HepG2 (cell line): Measurements from ENCODE around the gene RILPL1. TPM values are rescaled to one million over a fixed set of nuclear protein-coding genes. Genes with fewer than 3 reads are reported as not detected.

Source experiments
- FOXA1 ChIP-seq, 2 experiments: fragments of 450-650 bp in 1 of 2; sonication (generic) in 1 of 2; formaldehyde crosslinking in 1 of 2; IDR thresholded peaks; 2 replicates each; pipeline versions ENCODE4 v1.4.0 to v1.6.1; 2016 to 2020; ENCODE audit warnings: missing genetic modification reagents in 1 of 2
- NR2C2 ChIP-seq: sonication (generic); formaldehyde crosslinking; IDR thresholded peaks from 2 replicates; pipeline ENCODE4 v1.4.0; 2020; ENCODE audit warnings: missing genetic modification reagents, mild to moderate bottlenecking, moderate library complexity, borderline replicate concordance
- NR2F1 ChIP-seq, 2 experiments: fragments of 450-650 bp in 1 of 2; formaldehyde crosslinking in 1 of 2; IDR thresholded peaks; 2 replicates each; pipeline versions ENCODE4 v1.5.0 to v1.6.1; 2016 to 2020; ENCODE audit warnings: mild to moderate bottlenecking in 1 of 2, missing compliant biosample characterization in 1 of 2, missing genetic modification reagents in 1 of 2, moderate library complexity in 1 of 2
- TIGD3 ChIP-seq: sonication (generic); formaldehyde crosslinking; IDR thresholded peaks from 2 replicates; pipeline ENCODE4 v1.5.1; 2020; ENCODE audit warnings: mild to moderate bottlenecking, missing genetic modification reagents, borderline replicate concordance
- ZNF33B ChIP-seq: sonication (generic); formaldehyde crosslinking; IDR thresholded peaks from 2 replicates; pipeline ENCODE4 v1.5.1; 2020; ENCODE audit warnings: mild to moderate bottlenecking, missing genetic modification reagents
- polyA plus RNA-seq, 8 experiments: library from polyadenylated mRNA; depleted of rRNA in 3 of 8; stranded (reverse) in 7 of 8; unstranded in 1 of 8; fragments of >200 nt; fragmentation: Illumina TruSeq in 4 of 8; extraction: Trizol in 4 of 8; gene quantifications; 2 replicates each; pipeline versions ENCODE4 v1.2.1 to v1.2.3, GENCODE V29; 2011 to 2016; ENCODE audit warnings: low read depth in 4 of 8, missing spikeins in 1 of 8, mixed read lengths in 1 of 8; ENCODE audit not compliant: insufficient read depth in 1 of 8
- total RNA-seq, 5 experiments: library from RNA; depleted of rRNA; stranded (reverse); fragments of >200 nt; fragmentation: Illumina TruSeq; extraction: Trizol; gene quantifications; 2 replicates each; pipeline ENCODE4 v1.2.3, GENCODE V29; 2016; ENCODE audit warnings: low read depth in 1 of 5
- TF ChIP-seq, protein P1 (sequence below): sonication (generic); formaldehyde crosslinking; IDR thresholded peaks from 2 replicates; pipeline ENCODE4 v1.4.0; 2020; ENCODE audit warnings: mild to moderate bottlenecking, missing genetic modification reagents
- TF ChIP-seq, protein P2 (sequence below): sonication (generic); formaldehyde crosslinking; conservative IDR thresholded peaks from 2 replicates; pipeline ENCODE4 v1.8.1; 2023; ENCODE audit warnings: missing genetic modification reagents
- TF ChIP-seq, protein P3 (sequence below): sonication (generic); formaldehyde crosslinking; IDR thresholded peaks from 2 replicates; pipeline ENCODE4 v1.8.1; 2023; ENCODE audit warnings: mild to moderate bottlenecking, missing genetic modification reagents
- TF ChIP-seq, protein P4 (sequence below): fragments of 450-650 bp; IDR thresholded peaks from 2 replicates; pipeline ENCODE4 v1.6.1; 2016
- TF ChIP-seq, protein P5 (sequence below): sonication (generic); formaldehyde crosslinking; conservative IDR thresholded peaks from 2 replicates; pipeline ENCODE4 v1.8.0; 2022; ENCODE audit warnings: low read depth, missing genetic modification reagents

RILPL1 gene
- total and polyA plus RNA-seq, 2 of the 13 experiments (the other 11 are each of a cell fraction or from before 2014, with no cell fraction given): 5.8 to 28.4 TPM

GRCh38 chr12:123449249-123449733, 84.2 kb downstream of the RILPL1 start (continued):
- TF ChIP-seq, protein P1, sequence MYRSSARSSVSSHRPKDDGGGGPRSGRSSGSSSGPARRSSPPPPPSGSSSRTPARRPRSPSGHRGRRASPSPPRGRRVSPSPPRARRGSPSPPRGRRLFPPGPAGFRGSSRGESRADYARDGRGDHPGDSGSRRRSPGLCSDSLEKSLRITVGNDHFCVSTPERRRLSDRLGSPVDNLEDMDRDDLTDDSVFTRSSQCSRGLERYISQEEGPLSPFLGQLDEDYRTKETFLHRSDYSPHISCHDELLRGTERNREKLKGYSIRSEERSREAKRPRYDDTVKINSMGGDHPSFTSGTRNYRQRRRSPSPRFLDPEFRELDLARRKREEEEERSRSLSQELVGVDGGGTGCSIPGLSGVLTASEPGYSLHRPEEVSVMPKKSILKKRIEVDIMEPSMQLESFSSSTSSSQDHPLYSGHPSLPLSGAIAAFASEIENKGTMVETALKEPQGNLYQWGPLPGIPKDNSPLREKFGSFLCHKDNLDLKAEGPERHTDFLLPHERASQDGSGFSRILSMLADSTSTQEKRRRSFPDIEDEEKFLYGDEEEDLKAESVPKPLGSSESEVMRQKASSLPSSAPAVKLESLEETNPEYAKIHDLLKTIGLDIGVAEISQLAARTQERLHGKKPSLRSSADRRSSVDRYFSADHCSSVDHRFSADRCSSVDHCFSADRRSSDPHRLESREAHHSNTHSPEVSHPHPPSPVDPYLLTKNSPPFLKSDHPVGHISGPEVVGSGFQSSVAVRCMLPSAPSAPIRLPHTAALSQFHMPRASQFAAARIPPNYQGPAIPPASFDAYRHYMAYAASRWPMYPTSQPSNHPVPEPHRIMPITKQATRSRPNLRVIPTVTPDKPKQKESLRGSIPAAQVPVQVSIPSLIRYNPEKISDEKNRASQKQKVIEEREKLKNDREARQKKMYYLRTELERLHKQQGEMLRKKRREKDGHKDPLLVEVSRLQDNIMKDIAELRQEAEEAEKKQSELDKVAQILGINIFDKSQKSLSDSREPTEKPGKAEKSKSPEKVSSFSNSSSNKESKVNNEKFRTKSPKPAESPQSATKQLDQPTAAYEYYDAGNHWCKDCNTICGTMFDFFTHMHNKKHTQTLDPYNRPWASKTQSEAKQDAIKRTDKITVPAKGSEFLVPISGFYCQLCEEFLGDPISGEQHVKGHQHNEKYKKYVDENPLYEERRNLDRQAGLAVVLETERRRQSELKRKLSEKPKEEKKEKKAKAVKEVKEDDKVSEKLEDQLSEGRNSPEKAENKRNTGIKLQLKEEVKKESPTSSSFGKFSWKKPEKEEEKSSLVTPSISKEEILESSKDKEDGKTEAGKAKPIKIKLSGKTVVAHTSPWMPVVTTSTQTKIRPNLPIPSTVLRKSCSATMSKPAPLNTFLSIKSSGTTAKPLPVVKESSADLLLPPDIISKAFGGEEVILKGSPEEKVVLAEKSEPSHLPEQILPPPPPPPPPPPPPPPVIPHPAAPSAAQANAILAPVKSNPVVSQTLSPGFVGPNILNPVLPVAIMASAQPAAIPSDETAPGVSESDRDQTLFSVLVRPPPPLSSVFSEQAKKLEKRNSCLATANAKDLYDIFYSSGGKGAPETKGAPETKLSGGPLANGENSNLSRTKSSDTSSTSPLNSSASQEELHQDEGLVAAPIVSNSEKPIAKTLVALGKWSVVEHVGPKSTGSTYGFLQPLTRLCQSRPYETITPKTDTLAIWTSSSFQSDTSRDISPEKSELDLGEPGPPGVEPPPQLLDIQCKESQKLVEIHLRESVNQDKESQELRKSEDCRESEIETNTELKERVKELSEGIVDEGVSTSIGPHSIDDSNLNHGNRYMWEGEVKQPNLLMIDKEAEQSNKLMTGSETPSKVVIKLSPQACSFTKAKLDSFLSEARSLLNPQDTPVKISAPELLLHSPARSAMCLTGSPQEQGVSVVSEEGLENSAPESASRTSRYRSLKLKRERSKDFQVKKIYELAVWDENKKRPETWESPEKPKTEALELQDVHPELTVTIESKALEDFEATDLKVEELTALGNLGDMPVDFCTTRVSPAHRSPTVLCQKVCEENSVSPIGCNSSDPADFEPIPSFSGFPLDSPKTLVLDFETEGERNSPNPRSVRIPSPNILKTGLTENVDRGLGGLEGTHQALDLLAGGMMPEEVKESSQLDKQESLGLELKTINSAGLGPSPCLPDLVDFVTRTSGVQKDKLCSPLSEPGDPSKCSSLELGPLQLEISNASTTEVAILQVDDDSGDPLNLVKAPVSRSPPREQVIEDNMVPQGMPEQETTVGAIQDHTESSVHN (CRISPR knock-in tag): no peak
- TF ChIP-seq, protein P2, sequence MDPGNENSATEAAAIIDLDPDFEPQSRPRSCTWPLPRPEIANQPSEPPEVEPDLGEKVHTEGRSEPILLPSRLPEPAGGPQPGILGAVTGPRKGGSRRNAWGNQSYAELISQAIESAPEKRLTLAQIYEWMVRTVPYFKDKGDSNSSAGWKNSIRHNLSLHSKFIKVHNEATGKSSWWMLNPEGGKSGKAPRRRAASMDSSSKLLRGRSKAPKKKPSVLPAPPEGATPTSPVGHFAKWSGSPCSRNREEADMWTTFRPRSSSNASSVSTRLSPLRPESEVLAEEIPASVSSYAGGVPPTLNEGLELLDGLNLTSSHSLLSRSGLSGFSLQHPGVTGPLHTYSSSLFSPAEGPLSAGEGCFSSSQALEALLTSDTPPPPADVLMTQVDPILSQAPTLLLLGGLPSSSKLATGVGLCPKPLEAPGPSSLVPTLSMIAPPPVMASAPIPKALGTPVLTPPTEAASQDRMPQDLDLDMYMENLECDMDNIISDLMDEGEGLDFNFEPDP (CRISPR knock-in tag): no peak
- TF ChIP-seq TIGD3 (CRISPR knock-in tag) (no peak), ZNF33B (CRISPR knock-in tag) (0 out of 2 replicates have a peak, but pooled peaks have one; percentile 57), NR2F1 (CRISPR knock-in tag; IDR thresholded peaks at IDR 0.05) (peak; percentile 38 to 65; a peak in 3 of 4 replicates), FOXA1 (IDR thresholded peaks at IDR 0.05) (no peak), FOXA1 (CRISPR knock-in tag; IDR thresholded peaks at IDR 0.05) (no peak), NR2C2 (CRISPR knock-in tag) (peak; percentile 47; the same call in 1 of the 2 replicates)
- TF ChIP-seq, protein P3, sequence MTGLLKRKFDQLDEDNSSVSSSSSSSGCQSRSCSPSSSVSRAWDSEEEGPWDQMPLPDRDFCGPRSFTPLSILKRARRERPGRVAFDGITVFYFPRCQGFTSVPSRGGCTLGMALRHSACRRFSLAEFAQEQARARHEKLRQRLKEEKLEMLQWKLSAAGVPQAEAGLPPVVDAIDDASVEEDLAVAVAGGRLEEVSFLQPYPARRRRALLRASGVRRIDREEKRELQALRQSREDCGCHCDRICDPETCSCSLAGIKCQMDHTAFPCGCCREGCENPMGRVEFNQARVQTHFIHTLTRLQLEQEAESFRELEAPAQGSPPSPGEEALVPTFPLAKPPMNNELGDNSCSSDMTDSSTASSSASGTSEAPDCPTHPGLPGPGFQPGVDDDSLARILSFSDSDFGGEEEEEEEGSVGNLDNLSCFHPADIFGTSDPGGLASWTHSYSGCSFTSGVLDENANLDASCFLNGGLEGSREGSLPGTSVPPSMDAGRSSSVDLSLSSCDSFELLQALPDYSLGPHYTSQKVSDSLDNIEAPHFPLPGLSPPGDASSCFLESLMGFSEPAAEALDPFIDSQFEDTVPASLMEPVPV (CRISPR knock-in tag): no peak
- TF ChIP-seq, protein P4, sequence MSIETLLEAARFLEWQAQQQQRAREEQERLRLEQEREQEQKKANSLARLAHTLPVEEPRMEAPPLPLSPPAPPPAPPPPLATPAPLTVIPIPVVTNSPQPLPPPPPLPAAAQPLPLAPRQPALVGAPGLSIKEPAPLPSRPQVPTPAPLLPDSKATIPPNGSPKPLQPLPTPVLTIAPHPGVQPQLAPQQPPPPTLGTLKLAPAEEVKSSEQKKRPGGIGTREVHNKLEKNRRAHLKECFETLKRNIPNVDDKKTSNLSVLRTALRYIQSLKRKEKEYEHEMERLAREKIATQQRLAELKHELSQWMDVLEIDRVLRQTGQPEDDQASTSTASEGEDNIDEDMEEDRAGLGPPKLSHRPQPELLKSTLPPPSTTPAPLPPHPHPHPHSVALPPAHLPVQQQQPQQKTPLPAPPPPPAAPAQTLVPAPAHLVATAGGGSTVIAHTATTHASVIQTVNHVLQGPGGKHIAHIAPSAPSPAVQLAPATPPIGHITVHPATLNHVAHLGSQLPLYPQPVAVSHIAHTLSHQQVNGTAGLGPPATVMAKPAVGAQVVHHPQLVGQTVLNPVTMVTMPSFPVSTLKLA: no peak
- TF ChIP-seq, protein P5, sequence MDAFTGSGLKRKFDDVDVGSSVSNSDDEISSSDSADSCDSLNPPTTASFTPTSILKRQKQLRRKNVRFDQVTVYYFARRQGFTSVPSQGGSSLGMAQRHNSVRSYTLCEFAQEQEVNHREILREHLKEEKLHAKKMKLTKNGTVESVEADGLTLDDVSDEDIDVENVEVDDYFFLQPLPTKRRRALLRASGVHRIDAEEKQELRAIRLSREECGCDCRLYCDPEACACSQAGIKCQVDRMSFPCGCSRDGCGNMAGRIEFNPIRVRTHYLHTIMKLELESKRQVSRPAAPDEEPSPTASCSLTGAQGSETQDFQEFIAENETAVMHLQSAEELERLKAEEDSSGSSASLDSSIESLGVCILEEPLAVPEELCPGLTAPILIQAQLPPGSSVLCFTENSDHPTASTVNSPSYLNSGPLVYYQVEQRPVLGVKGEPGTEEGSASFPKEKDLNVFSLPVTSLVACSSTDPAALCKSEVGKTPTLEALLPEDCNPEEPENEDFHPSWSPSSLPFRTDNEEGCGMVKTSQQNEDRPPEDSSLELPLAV: no peak
